GM20431 (cell line): ENCODE data around the gene TRAF1.

Experiments
- in situ Hi-C: fragments of 300-500 bp; cut with MseI, MboI; formaldehyde crosslinking; loops from one replicate; pipeline ENCODE4 v1.15.0; 2020; ENCODE audit warnings: low sequenced_read_pairs; ENCODE audit not compliant: unreplicated experiment

The TRAF1 gene

GRCh38 chr9:120911295-120911837 is 15.2 kb downstream of the TRAF1 start:
- in situ Hi-C loops = no loop called here

- in situ Hi-C loops = no loop called here
Measured at GRCh38 chr9:120910643-120911042, 16.0 kb downstream of the TRAF1 start.

- in situ Hi-C loops = no loop called here
Measured at GRCh38 chr9:120909904-120910303, 16.7 kb downstream of the TRAF1 start.

GRCh38 chr9:120905315-120906164 is 21.1 kb downstream of the TRAF1 start:
- in situ Hi-C loops = no loop called here

- in situ Hi-C loops = no loop called here
Measured at GRCh38 chr9:120904978-120905301, 21.7 kb downstream of the TRAF1 start.

GRCh38 chr9:120904061-120904977 is 22.3 kb downstream of the TRAF1 start:
- in situ Hi-C loops = no loop called here

- in situ Hi-C loops = no loop called here
Measured at GRCh38 chr9:120902569-120903535, 23.7 kb downstream of the TRAF1 start.

- in situ Hi-C loops = no loop called here
Measured at GRCh38 chr9:120901755-120902568, 24.6 kb downstream of the TRAF1 start.

GRCh38 chr9:120900824-120901223 is 25.8 kb downstream of the TRAF1 start:
- in situ Hi-C loops = no loop called here

GRCh38 chr9:120899490-120900068 is 27.0 kb downstream of the TRAF1 start:
- in situ Hi-C loops = no loop called here

GRCh38 chr9:120898396-120898795 is 28.2 kb downstream of the TRAF1 start:
- in situ Hi-C loops = no loop called here

GRCh38 chr9:120895951-120896350 is 30.6 kb downstream of the TRAF1 start:
- in situ Hi-C loops = no loop called here

GRCh38 chr9:120894321-120895148 is 32.1 kb downstream of the TRAF1 start:
- in situ Hi-C loops = no loop called here

- in situ Hi-C loops = no loop called here
Measured at GRCh38 chr9:120893611-120894307, 32.8 kb downstream of the TRAF1 start.

GRCh38 chr9:120892748-120893610 is 33.6 kb downstream of the TRAF1 start:
- in situ Hi-C loops = no loop called here
